ENCODE results near the gene C9orf50.
A peak's percentile ranks its signal among the peaks of the same experiment; 100 is the strongest.
"Not testable (repeated sequence)": the region's sequence is repeated elsewhere in the genome, so short reads cannot be mapped to it uniquely, and the experiment has no call there.

The C9orf50 gene

DNA sequence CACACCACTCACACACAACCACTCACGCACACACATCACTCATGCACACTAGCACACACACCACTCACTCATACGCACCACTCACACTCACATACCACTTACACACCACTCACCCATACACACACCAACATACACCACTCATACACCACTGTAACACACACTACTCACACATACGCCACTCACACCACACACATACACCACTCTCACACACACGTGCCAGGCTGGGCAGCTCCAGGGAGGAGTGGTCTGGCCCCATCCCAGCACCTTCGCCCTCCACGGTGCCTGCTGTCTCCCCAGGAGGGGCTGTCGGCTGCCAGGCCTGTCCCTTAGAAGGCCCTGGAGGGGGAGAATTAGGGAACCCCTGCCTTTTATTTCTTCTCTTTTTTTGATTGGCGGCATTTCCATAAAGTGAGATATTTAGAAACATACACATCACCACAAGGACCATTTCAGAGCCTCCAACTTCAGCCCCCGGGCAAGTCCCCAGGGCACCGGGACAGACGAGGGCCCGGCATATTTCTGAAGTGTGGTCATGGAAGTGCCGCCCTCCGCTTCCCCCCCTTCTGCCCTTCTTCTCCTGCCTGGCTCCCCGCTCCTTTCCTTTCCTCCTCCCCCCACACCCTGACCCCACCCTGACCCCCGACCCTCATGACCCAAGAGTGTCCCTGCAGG lies 27.3 kb upstream of the C9orf50 start:
- peak; percentile 59 for DNase-seq

GRCh38 chr9:129647635-129648034 lies 26.7 kb upstream of the C9orf50 start:
- no peak for DNase-seq

DNA sequence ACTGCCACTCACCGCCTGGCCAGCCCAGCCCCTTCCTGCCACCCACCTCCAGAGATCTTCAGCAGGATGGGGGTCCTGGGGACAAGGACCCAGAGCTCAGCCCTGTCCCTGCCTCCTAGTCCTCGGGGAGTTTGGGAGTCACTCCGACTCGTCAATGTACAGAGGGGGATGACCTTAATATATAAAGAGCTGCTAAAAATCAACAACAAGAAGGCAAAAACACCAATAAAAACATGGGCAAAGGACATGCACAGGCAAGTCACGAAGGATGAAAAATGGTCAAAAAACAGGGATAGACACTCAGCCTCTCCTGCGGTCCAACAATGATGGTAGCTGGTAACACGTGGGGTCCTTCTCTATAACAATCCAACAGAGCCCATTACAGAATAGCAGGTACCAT lies 25.8 kb upstream of the C9orf50 start:
- no peak for DNase-seq

DNA sequence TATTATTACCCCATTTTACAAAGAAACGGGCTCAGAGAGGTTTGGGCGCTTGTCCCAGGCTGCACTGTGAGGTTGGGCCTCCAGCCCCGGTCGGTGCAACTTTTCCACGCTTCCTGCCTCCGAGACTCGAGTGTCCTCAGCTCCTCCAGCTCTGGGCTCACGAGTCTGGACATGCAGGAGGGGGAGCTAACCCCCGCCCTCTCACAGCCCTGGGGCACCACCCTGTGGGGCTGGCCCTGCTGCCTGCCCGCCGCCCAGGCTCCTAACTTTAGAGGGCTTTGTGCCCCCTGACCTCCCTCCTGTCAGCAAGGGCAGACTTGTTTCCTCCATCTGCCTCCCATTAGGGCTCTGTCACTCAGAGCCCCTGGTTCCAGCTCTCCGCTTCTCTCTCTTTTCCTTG lies 25.4 kb upstream of the C9orf50 start:
- no peak for DNase-seq

DNA sequence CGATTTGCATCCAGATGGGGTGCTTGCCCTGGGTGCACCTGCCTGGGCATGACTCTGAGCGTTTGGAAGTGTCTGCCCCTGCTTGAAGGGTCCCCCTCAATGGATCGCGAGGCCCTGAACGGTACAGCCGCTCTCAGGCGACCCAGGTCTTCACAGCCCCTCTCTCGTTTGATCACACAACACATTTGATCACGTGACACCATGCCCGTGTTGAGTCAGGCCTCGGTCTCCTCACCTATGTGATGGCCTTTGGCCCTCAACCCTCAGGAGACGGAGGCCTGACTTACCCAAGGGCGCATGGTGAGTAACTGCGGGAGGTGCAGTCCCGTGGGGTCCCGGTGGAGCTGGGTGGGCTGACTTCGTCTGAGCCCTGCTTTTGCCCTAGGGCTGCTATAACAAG lies 24.0 kb upstream of the C9orf50 start:
- DNase-seq = no peak

- no peak for DNase-seq
These were observed 23.5 kb upstream of the C9orf50 start for GRCh38 chr9:129644365-129644764.

GRCh38 chr9:129643706-129644105 lies 22.8 kb upstream of the C9orf50 start:
- no peak for DNase-seq

DNA sequence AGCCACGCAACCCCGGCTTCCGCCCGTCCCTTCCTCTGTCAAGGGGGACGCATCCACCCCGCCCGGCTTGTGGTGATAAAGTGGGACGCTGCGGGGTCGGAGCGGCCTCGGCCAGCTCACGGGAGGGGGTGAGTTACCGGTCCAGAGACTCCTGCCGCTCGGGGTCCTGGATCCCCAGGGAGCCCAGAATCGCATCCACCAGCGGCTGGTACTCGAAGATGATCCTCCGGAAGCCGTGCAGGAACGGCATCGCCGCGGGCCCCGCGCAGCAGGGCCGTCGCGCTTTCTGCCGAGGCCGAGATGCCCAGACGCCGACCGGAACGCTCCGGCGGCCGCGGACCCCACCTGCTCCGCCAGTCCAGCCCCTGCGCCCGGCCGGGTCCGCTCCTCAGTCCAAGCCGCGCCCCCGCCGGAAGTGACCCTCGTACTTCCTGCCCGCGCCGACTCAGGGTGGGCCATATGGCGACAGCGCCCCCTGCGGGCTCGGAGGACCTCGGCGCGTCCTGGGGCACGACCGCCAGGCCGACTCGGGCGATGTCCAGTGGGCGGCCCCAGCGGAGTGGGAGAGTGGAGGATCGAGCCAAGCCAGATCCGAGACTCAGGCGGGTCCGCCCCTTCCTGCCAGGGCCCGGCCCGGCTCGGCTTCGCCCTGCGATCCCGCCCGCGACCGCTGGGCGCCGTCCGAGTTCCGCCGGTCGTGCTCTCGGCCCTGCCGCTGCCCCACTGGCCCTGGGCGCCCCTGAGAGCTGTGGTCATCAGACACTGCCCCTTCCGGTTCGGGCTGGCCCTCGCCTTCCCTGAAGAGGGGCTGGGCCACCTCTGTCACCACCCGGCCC lies 21.1 kb upstream of the C9orf50 start, which contains the start of gene ASB6:
Gene ASB6, minus strand, starts transcription at position 402 of the 836 bp plus-strand sequence. Its CDS starts 152 bp downstream, at position 250.
- DNase-seq = peak; percentile 97

GRCh38 chr9:129640871-129641749 lies 20.2 kb upstream of the C9orf50 start:
- no peak for DNase-seq

DNA sequence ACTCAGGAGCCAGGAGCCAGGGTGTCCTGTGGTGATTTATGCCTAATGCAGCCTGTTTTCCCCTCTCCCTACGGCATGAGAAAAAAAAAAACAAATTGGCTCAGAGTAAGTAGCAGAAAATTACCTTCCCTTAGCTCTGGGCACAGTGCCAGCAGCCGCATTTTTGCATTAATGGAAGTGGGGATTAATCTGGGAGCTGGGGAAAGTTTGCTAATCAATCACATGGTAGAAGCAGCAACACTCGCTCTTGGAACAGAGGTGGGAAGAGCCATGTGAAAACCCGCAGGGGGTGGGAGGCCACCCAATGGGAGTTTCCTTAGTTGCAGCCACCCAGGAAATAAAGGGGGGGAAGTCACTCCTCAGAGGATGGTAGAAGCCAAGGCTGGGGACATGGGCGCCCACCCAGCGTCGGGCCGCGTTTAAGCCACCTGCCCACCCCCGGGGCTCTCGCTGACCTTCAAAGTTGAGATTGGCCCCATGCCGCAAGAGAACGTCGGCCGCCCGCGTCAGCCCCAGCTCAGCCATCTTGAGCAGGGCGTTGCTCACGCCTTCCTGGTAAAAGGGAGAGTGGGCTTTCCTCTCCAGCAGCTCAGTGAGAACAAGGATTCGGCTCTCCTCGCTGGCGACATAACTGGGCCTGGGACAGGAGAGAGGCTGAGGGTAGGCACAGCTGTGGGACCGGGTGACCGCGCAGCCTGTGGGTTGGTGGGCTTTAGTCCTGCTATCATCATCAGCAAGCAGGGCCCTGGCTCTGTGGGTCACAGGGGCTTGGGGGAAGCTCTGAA lies 19.4 kb upstream of the C9orf50 start:
- DNase-seq = peak; percentile 82

DNA sequence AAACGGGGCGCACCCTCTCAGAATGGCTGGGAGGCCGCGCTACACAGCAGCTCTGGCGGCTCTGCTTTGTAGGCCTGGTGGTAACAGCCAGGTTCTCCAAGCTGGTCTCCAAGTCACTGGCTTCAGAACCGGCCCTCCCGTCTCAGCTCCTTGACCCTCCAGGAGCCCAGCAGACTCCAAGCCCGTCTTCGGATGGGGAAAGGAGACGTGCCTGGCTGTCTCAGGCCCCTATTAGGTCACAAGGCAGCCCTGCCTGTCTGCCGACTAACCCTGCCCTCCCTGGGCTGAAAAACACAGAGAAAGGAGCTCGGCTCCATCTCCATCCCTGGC lies 18.8 kb upstream of the C9orf50 start:
- DNase-seq = no peak

DNA sequence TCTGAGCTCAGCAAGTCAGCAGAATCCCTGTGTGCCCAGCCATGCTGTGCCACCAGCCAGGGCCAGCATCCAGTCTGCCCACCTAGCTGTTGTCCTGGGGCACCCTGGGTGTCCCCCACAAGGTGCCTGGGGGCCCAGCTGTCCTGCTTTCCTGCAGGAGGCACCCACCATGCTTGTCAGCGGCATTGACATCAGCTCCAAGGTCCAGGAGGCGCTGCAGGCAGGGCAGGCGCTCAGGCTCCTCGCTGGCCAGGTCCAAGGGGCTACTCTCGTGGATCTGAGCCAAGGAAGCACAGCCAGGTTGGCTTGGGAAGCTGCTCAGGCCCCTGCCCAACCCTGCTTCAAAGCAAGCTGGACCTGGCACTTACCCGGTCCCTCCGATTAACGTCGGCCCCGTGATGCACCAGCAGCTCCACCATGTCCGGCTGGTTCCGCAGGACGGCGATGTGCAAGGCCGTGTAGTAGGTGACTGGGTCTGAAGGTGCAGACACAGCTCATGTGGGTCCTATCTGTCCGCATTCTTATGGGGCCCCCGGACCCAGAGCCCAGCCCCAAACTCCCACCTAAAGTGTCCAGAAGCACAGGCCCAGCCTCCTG lies 18.2 kb upstream of the C9orf50 start:
- no peak for DNase-seq

DNA sequence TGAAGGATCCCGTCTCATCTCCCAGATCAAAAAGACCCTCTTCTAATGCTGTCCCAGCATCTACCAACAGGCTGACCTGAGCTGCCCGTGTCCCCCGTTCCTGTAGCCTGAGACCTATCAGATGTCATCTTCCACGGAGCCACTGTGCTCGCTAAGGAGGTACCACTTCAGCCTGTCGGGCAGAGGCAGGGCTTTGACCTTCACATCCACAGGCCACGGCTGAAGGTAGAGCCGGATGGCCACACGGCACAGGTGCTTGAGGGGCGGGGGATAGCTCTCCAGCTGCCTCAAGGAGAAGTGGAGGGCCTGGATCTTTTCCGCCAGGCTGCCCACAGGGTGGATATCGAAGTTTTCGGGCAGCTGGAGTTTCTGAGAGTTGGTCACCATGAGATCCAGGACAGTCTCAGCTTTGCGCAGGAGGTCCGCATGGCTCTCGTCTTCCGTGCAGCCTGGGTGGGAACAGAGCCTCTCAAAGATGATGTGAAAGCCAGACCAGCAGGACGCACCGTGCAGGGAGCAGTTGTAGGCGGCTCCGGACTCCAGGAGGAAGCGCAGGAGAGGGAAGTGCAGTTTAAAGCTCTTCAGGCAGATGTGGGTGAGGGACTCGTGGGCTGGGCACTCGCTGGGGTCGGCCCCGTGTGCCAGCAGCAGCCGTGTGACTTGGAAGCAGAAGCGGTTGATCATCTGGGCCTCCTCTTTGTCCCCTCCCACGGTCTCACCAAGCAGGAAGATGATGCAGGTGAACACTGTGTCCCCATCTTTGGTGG lies 17.0 kb upstream of the C9orf50 start:
- DNase-seq = no peak

GRCh38 chr9:129637102-129637501 lies 16.2 kb upstream of the C9orf50 start:
- no peak for DNase-seq

- not testable (repeated sequence) for DNase-seq
These were observed 15.4 kb upstream of the C9orf50 start for GRCh38 chr9:129636343-129636742.

GRCh38 chr9:129635099-129636065 lies 14.5 kb upstream of the C9orf50 start:
- no peak for DNase-seq

DNA sequence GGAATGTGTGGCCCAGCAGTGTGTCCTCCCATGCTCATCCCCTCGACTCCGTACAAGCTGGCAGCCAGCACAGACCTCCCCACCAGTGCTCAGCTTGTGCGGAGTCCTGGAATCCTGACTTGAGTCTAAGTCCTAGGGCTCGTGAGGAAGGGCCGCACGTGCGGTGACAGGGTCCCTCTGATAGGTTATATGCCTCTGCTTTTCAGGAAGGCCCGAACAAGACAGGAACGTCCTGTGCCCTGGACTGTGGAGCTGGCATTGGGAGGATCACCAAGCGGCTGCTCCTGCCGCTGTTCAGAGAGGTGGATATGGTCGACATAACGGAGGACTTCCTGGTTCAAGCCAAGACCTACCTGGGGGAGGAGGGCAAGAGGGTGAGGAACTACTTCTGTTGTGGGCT lies 12.9 kb upstream of the C9orf50 start:
- DNase-seq = no peak

- no peak for DNase-seq
These were observed 12.3 kb upstream of the C9orf50 start for GRCh38 chr9:129633207-129633606.

GRCh38 chr9:129632460-129632859 lies 11.6 kb upstream of the C9orf50 start:
- DNase-seq = peak; percentile 76

GRCh38 chr9:129631674-129632129 lies 10.8 kb upstream of the C9orf50 start:
- no peak for DNase-seq

Measured in fibroblast of skin of right biceps (primary cell).